GM12865 (cell line): ENCODE data around the gene HES5.

Experiments
- DNase-seq: peaks from one replicate; pipeline ENCODE4 v3.0.0; 2010; ENCODE audit warnings: low read depth
- H3K4me3 ChIP-seq: 2 replicates; pipeline ENCODE4 v1.5.1; 2011; ENCODE audit warnings: mild to moderate bottlenecking, low read depth, low read length, control low read depth
- TF ChIP-seq, protein P1 (sequence below): IDR thresholded peaks from 2 replicates; pipeline ENCODE4 v1.5.1; 2011; ENCODE audit warnings: low read length, control low read depth, low read depth, inconsistent platforms; ENCODE audit not compliant: insufficient read depth; ENCODE audit errors: missing control alignments

Gene HES5

DNA sequence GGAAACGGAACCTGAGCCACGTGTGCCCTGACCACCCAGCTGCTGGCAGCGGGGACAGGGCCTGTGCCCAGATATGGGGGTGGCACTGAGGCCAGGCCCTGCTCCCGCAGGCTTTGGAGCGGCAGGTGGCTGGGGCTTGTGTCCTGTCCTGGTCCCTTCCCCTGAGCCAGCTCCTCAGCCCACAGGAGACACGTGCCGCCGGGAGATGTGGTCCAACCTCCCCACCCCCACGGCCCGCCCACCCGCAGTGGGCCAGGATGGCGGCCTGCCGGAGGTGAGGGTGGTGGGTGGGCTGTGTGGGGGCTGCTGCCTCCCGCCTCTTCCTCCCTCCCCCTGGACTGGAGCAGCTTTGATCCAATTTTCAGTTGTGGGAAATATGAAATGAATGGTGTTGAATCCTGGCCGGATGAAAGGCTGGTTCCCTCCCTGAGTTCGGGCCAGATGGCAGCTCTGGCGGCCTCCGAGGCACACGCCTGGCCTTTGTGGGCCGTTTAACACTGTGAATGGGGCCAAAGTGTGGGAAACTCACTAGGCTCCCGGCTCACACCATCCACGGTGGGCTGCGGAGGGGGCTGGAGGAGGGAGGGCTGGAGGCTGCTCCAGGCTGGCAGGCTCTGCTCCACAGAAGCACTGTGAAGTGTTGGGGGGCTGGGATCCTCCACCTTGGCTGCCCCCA lies 2.6 kb upstream of the HES5 start:
- H3K4me3 ChIP-seq: no peak overlapping the region
- no peak for DNase-seq
- TF ChIP-seq, protein P1, sequence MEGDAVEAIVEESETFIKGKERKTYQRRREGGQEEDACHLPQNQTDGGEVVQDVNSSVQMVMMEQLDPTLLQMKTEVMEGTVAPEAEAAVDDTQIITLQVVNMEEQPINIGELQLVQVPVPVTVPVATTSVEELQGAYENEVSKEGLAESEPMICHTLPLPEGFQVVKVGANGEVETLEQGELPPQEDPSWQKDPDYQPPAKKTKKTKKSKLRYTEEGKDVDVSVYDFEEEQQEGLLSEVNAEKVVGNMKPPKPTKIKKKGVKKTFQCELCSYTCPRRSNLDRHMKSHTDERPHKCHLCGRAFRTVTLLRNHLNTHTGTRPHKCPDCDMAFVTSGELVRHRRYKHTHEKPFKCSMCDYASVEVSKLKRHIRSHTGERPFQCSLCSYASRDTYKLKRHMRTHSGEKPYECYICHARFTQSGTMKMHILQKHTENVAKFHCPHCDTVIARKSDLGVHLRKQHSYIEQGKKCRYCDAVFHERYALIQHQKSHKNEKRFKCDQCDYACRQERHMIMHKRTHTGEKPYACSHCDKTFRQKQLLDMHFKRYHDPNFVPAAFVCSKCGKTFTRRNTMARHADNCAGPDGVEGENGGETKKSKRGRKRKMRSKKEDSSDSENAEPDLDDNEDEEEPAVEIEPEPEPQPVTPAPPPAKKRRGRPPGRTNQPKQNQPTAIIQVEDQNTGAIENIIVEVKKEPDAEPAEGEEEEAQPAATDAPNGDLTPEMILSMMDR: no peak

- no peak overlapping the region for H3K4me3 ChIP-seq
- DNase-seq: no peak
- TF ChIP-seq, protein P1: no peak
Observed at GRCh38 chr1:2530513-2531361, 674 bp upstream of the HES5 start.

DNA sequence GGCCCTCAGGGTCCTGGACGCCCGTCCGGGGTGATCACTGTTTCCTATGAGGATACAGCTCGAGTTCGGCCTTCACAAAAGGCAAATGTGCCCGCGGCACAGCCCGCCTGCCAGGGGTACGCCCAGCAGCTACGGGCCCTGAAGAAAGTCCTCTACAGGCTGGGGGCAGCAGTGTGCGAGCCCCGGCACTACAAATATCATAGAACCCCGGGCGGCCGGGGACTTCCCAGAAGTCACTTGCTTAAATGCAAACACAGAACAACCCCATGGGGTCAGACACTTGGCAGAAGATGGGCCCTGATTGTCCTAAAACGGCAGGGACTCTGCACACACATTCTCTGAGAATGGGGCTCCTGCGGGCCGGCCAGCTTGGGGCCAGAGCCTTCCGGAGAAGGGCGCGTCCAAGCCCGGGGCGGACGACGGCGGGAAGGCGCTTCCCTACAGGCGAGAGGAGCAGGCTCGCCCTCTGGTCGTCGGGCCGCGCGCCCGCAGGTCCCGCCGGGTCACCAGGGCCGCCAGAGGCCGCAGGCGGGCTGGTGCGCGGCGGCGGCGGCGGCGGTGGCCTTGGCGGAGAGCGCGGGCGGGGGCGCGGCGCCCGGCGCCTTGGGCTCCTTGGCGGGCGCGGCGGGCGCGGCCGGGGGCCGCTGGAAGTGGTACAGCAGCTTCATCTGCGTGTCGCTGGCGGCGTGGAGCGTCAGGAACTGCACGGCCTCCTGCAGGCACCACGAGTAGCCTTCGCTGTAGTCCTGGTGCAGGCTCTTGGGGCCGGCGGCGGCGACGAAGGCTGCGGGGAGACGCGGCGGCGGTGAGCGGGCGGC lies 888 bp downstream of the HES5 start:
- no peak overlapping the region for H3K4me3 ChIP-seq
- DNase-seq: peak; percentile 60
- TF ChIP-seq, protein P1: no peak

DNA sequence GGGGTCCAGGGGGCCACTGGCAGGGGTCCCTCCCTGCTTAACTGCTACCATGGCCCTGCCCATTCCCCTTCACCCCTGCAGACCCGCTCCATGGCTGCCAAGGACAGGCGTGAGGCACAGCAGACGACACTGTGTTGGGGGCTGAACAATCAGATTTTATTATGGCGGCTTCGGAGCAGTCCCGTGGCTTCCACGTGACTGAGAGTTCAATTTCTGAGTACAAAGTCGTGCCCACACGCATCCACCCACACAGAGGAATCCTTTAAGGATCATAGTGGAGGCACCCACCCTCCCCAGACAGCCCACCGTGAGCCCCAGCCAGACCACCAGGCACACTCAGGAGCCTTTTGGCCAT lies 1.5 kb downstream of the HES5 start:
- TF ChIP-seq, protein P1: no peak
- H3K4me3 ChIP-seq: no peak overlapping the region
- DNase-seq: no peak

GRCh38 chr1:2528016-2528415 lies 2.0 kb downstream of the HES5 start:
- H3K4me3 ChIP-seq: no peak overlapping the region
- DNase-seq: no peak
- TF ChIP-seq, protein P1: no peak

DNA sequence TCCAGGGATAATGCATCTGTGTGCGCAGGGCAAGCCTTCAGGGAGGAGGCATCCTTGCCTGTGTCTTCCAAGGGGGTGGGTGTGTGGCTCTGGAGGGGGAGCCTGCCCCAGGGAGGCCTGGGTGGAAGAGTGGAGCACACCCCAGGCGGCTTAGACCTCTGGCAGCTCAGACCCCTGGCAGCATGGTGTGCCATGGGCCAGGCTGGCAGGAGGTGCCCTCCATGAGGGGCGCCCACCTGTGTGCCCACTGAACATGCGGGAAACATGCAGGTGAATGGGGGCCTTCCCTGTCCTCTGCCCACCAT lies 2.6 kb downstream of the HES5 start:
- TF ChIP-seq, protein P1: no peak
- H3K4me3 ChIP-seq: no peak overlapping the region
- no peak for DNase-seq
